Measurements from ENCODE around the gene USP46.

Gene USP46, protein sequence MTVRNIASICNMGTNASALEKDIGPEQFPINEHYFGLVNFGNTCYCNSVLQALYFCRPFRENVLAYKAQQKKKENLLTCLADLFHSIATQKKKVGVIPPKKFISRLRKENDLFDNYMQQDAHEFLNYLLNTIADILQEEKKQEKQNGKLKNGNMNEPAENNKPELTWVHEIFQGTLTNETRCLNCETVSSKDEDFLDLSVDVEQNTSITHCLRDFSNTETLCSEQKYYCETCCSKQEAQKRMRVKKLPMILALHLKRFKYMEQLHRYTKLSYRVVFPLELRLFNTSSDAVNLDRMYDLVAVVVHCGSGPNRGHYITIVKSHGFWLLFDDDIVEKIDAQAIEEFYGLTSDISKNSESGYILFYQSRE

DNA sequence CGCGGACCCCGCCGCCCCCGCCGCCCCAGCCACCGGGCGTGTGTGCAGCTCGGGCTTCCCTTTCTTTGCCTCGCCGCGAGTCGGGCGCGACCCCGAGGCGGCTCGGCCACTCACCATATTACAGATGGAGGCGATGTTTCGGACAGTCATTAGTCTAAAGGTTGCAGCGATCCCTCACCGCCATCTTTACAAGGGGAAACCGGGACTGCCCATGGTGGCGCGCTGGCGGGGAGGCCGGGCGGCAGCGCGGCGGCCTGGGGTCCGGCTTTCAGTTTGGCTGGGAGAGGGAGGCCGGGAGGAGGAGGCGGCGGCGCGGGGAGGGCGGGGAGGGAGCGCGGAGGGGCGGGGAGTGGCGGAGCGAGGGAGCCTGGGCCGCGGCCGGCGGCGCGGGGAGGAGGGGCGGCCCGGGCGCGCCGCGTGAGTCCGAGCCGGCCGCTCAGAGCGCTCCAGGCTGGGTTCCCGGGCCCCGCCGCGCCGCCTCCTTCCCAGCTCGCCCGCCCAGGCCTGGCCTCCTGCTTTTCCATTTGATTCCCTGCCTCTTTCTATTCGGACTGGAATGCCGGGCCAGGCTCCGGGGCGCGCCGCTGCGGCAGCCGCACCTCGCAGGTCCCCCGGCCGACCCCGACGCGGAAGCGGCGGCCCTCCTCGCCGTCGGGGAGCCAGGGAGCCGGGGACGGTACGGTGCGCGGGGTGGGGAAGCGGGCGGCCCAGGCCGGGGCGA, at the start of gene USP46:
TSS of gene USP46 (minus strand) at position 301 of the 721 bp plus-strand sequence. CDS start at position 150, 151 bp downstream.
- no peak for DNase-seq (ENCODE audit: low read depth, low spot score)

DNA sequence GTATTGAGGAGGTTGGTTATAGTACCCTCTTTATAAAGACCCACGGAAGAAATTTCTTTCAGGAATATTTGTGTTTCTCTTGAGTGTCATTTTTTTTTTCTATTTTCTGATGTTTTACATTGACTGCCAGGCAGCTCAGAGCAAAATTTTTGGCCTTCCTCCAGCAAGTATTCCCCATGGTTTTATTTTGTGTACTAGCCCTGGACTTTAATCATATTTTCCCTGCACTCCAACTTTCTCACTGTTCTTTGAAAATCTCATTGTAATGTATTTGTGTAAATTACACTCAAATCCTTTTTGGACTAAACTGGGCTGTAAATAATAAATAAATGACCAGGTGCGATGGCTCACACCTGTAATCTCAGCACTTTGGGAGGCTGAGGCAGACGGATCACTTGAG, 45.6 kb upstream of the USP46 start:
- DNase-seq (ENCODE audit: low read depth, low spot score): no peak

DNA sequence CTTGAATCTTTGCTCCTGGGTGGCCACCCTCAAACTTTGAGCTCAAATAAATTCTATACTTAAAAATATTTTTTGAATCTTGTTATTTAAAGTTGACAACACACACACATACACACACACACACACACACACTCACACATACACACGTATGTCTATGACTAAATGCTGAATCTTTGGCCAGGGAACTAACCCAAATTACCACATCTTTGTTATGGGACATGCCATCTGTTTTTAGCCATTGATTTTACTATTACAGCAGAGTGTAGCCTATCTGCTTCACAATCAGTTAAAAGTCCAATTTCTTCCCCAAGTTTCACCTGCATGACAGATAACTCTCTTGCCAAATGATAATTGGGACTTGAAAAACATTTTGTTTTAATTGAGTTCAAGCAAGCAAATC, 45.0 kb upstream of the USP46 start:
- no peak for DNase-seq (ENCODE audit: low read depth, low spot score)

DNA sequence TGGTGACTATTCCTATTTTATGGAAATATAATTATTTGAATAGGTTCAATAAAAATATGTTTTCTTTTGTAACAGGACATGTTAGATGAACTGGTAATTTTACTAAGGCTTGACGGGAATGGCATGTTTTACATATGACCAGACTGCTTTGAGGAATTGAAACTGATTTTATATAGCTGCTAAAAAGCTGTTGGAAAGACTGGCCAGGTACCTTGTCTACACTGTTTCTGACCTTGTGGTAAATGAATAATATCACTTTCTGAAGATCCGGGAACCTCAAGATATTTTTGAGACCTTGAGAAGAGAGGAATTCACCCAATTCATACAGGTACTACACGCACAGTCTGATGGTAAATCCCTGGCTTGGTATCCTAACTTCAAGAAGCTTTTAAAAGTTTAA, 42.1 kb upstream of the USP46 start:
- no peak for DNase-seq (ENCODE audit: low read depth, low spot score)

DNA sequence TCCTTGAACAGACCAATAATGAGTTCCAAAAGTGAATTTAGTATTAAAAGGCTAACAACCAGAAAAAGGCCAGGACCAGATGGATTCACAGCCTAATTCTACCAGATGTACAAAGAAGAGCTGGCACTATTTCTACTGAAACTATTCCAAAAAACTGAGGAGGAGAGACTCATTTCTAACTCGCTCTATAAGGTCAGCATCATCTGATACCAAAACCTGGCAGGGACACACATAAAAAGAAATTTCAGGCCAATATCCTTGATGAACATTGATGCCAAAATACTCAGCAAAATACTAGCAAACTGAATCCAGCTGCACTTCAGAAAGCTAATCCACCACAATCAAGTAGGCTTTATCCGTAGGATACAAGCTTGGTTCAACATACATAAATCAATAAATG, 35.8 kb upstream of the USP46 start:
- no peak for DNase-seq (ENCODE audit: low read depth, low spot score)

DNA sequence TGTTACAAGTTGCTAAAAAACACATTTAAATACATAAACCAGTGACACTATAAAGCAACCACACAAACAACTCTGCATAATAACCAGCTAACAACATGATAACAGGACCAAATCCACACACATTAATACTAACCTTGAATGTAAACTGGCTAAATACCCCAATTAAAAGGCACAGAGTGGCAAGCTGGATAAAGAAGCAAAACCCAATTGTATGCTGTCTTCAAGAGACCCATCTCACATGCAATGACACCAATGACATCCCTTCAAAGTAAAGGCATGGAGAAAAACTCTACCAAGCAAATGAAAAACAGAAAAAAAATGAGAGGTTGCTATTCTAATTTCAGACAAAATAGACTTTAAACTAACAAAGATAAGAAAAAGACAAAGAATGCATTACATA, 34.4 kb upstream of the USP46 start:
- no peak for DNase-seq (ENCODE audit: low read depth, low spot score)

DNA sequence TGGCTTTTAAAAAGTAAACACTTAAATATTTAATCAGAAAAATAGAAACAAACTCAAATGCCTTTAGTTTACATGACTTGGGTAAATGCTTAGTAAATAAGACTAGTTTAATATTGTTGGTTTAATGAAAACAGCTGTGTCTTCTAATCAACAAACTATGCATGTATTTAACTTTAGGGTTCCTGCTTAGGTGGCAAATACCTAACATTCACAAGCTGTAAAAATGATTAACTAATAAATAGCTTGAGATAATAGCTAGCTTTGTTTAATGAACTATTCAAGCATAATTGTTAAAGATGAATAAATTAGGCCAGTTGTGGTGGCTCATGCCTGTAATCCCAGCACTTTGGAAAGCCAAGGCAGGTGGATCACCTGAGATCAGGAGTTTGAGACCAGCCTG, 30.0 kb upstream of the USP46 start:
- DNase-seq (ENCODE audit: low read depth, low spot score): no peak

DNA sequence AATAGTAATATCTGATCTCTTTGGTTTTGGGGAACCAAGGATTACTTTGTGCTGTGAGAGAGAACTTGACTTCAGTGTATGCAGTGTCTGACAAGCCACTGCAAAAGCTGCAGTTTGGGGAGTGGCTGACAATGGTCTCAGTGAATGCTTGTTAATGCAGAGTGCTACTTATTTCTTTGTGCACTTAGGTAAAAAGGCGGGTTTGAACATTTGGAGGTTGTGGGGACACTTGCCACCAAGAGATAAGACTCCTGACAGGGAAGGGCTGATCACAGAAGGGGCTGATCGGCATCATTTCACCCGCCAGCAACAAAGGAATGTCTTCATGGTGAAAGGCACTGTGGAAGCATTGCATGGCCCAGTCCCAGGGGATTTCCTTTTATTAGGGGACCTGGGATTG, 28.6 kb upstream of the USP46 start:
- DNase-seq (ENCODE audit: low read depth, low spot score): no peak

DNA sequence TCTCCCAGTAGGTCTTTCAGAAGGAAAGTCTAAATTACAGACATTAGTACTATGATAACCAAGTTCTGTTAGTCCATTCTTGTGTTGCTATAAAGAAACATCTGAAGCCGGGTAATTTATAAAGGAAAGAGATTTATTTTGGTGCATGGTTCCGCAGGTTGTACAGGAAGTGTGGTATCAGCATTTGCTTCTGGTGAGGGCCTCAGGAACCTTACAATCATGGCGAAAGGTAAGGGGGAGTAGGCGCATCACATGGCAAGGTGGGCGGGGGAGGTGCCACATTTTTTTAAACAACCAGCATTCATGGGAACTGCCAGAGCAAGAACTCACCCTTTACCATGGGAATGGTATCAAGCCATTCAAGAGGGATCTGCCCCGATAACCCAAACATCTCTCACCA, 26.2 kb upstream of the USP46 start:
- DNase-seq (ENCODE audit: low read depth, low spot score): no peak

DNA sequence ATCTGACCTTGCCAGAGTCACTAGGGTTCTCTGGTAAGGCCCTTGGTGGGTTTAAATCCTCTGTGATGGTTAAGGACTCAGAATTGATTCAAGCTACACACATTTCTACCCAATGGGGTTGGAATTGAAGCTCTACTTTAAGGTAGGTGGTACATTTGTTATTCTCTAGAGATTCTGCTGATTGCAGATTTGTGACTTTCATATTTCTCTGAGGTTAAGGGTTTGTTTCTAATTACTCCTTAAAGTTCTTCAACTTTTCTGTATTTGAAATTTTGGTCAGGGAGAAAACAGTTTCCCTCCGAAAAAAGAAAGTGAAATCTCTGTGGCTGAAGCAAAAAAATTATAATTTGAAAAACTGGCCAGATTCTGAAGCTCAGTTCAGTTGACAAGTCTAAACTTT, 25.8 kb upstream of the USP46 start:
- DNase-seq (ENCODE audit: low read depth, low spot score): no peak

DNA sequence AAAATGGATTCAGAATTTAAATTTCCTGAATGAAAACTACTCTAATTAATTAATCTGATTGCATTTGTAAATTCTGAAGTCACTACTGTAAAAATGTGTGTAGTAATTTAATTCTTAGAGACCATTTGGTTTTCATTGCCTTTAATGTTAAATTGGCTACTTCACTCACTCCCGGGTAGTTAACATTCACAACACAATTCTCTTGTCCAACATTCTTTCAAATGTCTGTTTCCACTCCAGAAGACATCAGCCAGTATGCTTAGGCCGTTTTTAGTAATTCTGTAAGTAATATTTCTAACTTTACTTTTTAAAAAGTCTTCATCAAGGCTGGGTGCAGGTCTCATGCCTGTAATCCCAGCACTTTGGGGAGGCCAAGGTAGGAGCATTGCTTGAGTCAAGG, 21.3 kb upstream of the USP46 start:
- no peak for DNase-seq (ENCODE audit: low read depth, low spot score)

DNA sequence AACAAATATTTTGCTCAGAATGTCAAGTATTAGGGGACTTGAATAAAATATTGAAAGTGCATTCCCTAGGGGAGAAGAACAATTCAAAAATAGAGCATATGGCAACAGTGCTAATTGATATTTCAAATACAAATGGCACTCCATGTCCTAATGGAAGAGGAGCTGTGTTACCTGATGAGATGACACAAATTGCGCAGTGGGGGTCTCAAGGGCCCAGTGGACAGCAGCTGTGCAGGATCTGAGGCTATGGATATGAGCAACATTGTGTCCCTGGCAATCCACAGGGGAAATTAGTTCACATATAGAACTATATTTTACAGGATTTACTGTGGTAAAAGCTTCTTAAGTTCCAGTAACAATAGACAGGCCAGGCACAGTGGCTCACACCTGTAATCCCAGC, 17.4 kb upstream of the USP46 start:
- DNase-seq (ENCODE audit: low read depth, low spot score): no peak

DNA sequence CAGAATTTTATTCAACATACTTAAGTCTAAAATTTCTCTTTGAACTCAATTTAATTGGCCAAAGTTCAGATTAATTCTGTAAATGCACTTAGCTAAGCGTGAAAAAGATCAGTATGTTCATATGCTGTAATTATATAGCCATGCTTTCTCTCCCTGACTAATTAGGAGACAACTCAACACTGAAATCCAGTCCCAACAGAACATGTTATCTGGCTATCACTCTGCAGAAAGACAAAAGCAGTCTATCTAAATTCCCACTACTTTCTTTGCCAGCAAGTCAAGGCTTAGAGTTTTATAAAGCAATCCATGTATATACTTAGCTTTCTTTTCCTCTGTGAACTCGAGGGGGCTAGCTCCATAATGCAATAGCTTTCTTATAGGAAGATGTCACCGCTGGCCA, 16.0 kb upstream of the USP46 start:
- no peak for DNase-seq (ENCODE audit: low read depth, low spot score)

DNA sequence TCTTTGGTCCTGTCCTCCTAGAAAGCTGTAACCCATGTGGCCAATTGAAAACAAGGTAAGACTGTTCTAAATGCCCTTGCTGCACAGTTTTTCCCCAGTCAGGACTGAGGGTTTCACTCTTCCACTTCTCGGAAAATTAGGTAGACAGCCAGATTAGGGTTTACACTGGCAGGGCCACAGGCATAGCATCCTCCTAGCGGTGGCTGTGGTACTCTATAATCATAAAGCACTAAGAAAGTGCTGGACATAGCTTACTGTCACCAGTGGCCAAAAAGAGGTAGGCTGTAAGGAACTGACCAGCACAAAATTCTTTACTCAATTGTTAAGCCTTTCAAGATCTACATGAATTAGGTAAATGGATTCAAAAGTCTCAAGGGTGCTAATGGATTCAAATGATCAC, 11.6 kb upstream of the USP46 start:
- no peak for DNase-seq (ENCODE audit: low read depth, low spot score)

DNA sequence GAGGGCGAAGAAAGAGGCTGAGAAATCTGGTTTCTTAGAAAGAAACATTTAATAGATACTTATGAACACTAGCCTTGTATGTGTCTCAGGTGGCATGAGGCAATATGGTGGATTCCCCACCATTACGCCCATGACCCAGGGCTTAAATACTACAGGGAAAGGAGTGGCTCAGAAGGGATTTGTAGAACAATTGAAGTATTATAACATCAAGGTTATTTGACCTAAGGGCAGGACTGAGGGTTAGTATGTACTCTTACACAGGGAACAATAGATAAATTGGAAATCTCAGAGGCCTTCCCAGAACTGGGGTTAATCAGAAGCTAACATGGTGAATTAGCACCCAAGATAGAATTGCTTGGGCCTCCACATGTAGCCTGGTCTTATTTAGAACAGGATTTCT, 11.0 kb upstream of the USP46 start:
- no peak for DNase-seq (ENCODE audit: low read depth, low spot score)

DNA sequence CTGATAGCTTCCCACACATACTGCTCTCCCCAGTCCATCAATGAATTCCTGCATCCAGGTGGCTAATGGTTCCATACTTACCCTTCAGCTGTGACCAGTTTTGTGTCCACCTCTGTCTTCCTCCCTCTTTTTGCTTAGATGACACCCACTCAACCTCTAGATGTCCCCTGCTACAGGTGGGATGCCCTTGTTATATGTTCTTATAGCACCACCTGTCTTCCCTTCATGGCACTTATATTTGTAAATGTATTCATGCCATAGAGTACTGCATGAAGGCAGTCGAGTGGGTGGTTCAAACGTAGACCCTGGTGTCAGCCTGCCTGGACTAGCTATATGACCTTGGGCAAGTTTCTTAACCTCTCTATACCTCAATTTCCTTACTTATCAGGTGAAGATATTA, 6.5 kb upstream of the USP46 start:
- no peak for DNase-seq (ENCODE audit: low read depth, low spot score)

DNA sequence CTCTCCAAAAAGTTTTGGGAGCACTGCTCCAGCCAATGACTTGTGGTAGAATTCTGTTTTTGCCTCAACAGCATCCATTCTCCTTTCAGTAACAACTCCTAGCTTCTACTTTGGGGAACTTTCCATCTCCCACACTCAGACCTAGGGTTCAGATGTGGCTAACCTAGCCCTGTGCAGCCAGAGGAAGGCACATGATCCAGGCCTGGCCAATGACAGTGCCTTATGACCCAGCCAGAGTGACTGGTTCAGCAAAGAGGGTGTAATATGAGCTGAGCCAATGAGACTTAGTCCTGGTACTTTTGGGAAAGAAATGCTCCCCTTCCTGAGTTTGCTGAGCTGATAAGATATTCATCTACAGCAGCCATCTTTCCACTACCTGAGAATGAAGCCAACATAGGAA, 5.4 kb upstream of the USP46 start:
- DNase-seq (ENCODE audit: low read depth, low spot score): no peak

DNA sequence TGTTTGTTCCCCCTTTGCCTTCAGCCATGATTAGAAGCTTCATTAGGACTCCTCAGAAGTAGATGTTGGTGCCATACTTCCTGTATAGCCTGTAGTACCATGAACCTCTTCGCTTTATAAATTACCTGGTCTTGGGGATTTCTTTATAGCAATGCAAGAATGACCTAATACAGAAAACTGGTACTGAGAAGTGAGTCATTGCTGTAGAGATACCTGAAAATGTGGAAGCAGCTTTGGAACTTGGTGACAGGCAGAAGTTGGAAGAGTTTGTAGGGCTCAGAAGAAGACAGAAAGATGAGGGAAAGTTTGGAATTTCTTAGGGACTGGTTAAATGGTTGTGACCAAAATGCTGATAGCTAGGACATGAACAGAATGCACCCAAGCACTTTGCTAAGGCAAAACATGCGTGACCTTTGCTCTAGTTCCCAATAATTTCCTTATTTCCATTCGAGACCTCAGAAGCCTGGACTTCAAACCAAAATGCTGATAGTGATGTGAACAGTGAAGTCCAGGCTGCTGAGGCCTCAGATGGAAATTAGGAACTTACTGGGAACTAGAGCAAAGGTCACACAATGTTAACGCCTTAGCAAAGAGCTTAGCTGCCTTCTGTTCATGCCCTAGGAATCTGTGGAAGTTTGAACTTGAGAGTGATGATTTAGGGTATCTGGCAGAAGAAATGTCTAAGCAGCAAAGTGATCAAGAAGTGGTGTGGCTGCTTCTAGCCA, 3.0 kb upstream of the USP46 start:
- no peak for DNase-seq (ENCODE audit: low read depth, low spot score)

DNA sequence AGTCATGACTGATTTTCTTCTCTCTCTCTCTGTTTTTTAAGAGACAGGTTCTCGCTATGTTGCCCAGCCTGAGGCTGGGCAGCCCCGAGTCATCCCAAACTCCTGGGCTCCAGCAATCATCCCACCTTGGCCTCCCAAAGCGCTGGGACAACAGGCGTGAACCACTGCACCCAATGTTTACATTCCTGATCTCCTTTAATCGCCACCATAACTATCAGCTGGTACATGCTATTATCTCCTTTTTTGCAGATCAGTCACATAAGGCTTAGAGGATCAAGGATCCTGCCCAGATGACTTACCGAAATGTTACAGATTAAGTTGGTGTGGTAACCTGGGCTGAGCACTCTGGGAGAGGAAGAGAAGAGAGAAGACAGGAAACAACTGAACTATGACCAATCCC, 1.5 kb upstream of the USP46 start:
- no peak for DNase-seq (ENCODE audit: low read depth, low spot score)

DNA sequence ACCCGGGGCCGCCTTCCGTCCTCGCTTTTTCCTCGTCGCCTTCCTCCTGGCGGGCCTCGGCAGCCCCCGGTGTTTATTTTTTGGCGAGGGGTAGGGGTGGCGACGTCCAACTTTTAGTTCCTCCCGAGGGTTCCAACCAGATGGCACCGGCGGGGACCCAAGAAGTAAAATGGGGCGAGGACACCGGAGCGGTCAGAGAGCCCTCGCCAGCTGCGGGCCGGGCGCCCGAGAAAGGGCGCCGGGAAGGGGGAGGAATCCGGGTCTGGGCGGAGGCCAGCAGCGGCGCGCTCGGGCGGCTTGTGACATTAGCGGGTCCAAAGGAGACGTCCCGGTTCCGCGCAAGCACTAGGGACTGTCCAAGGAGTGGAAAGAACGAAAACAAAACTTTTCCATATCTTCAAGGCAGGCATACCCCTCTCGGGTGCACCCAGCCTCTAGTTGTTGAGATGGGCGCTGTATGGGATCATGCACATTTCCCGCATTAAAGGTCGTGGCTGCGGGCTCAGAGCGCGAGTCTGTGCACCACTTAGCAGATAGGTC, 691 bp upstream of the USP46 start:
- DNase-seq (ENCODE audit: low read depth, low spot score): no peak

DNA sequence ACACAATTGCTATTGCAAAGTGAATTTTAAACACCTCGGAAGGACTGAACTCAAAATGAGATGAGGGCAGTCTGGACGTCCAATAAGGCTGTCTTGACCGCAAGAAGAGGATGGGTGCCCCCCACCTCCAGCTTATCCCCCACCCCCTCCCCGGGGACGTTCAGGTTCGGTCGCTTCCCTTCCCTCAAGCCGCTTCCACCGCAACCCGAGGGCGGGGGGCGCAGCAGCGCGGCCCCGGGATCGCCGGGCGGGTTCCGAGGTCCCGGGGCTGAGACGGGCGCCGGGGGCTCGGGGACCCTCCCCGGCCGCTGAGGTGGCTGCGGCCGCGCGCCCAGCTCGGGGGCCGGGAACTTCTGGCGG, 480 bp downstream of the USP46 start:
- no peak for DNase-seq (ENCODE audit: low read depth, low spot score)

DNA sequence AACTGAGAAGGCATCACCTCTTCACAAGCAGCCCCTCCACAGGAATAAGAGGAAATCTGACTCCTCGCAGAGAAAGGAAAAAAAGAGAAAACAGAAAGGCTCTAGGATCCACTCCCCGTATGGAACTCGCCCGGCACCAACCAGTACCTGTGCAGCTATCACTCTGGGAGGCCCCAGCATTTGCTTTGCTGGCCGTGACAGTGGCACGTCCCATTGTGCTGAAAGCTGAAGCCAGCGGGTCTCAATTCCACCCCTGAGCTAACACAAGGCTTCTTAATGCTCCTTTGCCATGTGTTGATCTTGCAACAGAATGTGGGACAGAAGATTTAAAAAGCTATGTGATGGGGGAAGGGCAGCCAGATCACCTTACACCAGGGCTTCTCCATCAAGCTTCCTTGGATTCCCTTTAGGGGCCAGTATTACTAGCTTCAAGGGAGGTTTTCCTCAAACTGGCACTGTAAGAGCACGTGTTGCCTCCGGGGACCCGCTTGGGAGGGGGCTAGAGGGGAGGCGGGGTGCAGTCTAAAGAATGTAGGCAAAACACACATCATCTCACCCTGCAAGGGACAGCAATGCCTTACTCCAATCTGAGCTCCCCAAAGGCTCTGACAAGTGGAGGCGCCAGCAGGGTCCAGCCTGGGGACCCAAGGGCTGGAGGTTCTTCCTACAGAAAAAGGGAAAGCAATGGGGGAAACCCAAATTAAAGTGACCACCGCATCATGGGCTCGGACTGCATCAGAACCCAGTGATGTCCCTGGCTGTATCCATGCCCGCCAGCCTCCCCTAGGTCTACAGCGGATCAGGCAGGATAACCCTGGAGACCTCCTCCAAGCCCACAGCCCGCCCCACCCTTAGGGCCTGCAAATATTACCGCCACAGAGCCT, 1.2 kb downstream of the USP46 start:
- no peak for DNase-seq (ENCODE audit: low read depth, low spot score)

Data from activated CD4-positive, CD25-positive, alpha-beta regulatory T cell treated with anti-CD3 and anti-CD28 coated beads, Interleukin-2, amount 50 U/mL, for 16 hours (primary cell).